Progenitor cell of endocrine pancreas (in vitro differentiated cells): ENCODE data around the gene ADSS1. TPM values are rescaled to one million over a fixed set of nuclear protein-coding genes. Genes with fewer than 3 reads are reported as not detected.

Source experiments
- DNase-seq: peaks from one replicate; pipeline ENCODE4 v3.0.0; 2021; ENCODE audit warnings: low spot score; ENCODE audit not compliant: unreplicated experiment
- H3K27ac Mint-ChIP-seq: 2 replicates; pipeline ENCODE4 v1.8.0; 2021; ENCODE audit warnings: mild to moderate bottlenecking, moderate library complexity, mixed read lengths
- H3K27me3 Mint-ChIP-seq: 2 replicates; pipeline ENCODE4 v1.8.0; 2021; ENCODE audit warnings: mixed read lengths
- H3K36me3 Mint-ChIP-seq: 2 replicates; pipeline ENCODE4 v1.8.0; 2022; ENCODE audit warnings: mixed read lengths; ENCODE audit not compliant: insufficient read depth
- H3K4me1 Mint-ChIP-seq: 2 replicates; pipeline ENCODE4 v1.8.0; 2021; ENCODE audit warnings: low read depth, mixed read lengths
- H3K4me3 Mint-ChIP-seq: 2 replicates; pipeline ENCODE4 v1.8.0; 2021; ENCODE audit warnings: low read depth, mild to moderate bottlenecking, moderate library complexity, mixed read lengths
- H3K9me3 Mint-ChIP-seq: 2 replicates; pipeline ENCODE4 v1.8.0; 2021; ENCODE audit warnings: low read depth, mixed read lengths
- CTCF ChIP-seq: fragments of 200-600 bp; sonication (generic); IDR thresholded peaks from one replicate; pipeline ENCODE4 v1.5.0; 2021; ENCODE audit warnings: antibody characterized with exemption, mild to moderate bottlenecking; ENCODE audit not compliant: unreplicated experiment
- total RNA-seq: library from RNA; stranded (reverse); gene quantifications from 2 replicates; pipeline ENCODE4 v1.2.1, GENCODE V29; 2021

The ADSS1 gene
- total RNA-seq, 1 donor from 2014 or later, result 8.9 TPM

GRCh38 chr14:104698688-104699425 is 25.2 kb upstream of the ADSS1 start:
- Mint-ChIP-seq H3K9me3 (no peaks in the 10 kb centered on the region), H3K27ac (no peak overlapping the region), H3K27me3 (no peaks in the 10 kb centered on the region), H3K4me1 (no peaks in the 10 kb centered on the region), H3K36me3 (peaks cover 7% of the 10 kb centered on the region), H3K4me3 (no peak overlapping the region)
- no peak for TF ChIP-seq CTCF
- no peak for DNase-seq

GRCh38 chr14:104699426-104699748 is 24.6 kb upstream of the ADSS1 start:
- no peaks in the 10 kb centered on the region for H3K27me3 Mint-ChIP-seq
- peaks cover 13% of the 10 kb centered on the region for H3K36me3 Mint-ChIP-seq
- H3K4me1 Mint-ChIP-seq, result no peaks in the 10 kb centered on the region
- H3K27ac Mint-ChIP-seq, result no peak overlapping the region
- no peak for DNase-seq
- no peak for TF ChIP-seq CTCF
- H3K9me3 Mint-ChIP-seq, result no peaks in the 10 kb centered on the region
- H3K4me3 Mint-ChIP-seq, result no peak overlapping the region

DNA sequence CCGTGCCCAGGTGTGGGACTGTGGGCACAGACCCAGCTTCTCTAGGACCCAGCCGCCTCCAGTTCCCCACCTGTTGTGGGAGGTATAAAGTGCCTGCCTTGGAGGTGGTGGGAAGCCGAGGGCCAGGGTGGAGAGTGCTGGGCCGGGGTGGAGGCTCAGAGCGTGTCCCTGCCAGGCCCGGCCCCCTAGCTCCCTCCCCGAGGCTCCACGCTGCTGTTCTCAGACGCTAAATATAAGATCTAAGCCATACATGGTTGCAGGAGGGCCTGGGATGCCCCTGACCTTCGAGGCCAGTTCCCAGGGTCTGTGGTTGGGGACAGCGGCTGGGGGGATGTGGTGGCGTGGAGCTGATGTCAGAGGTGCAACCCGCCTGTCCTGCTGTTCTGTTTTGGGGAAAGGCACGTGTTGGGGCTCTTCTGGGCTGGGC is 23.8 kb upstream of the ADSS1 start:
- peaks cover 16% of the 10 kb centered on the region for H3K36me3 Mint-ChIP-seq
- no peaks in the 10 kb centered on the region for H3K27me3 Mint-ChIP-seq
- H3K4me1 Mint-ChIP-seq, result no peaks in the 10 kb centered on the region
- DNase-seq, result no peak
- TF ChIP-seq CTCF, result no peak
- H3K4me3 Mint-ChIP-seq, result no peak overlapping the region
- no peak overlapping the region for H3K27ac Mint-ChIP-seq
- H3K9me3 Mint-ChIP-seq, result no peaks in the 10 kb centered on the region

DNA sequence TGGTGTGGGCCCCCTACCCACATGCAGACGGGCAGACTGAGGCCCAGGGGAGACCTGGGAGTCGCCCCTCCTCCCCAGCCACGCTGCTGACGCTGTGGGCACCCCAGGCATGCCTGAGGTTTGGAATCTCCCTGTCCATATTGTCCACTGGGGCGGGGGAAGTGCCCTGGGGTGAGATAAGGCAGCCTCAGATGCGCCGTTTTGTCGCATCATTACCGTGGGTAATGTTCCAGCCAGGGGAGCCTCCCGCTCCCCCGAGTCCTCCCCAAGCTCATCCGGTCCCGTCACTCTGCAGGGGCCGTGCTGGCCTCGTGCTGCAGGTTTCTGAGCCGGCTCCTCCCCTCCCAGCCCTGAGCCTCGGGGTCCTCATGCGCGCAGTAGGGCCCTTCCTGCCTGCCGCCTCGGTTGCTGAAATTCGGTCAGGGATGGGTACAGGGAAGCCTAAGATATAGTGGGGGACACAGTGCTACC is 23.2 kb upstream of the ADSS1 start:
- DNase-seq, result no peak
- Mint-ChIP-seq H3K27me3 (no peaks in the 10 kb centered on the region), H3K4me3 (no peak overlapping the region), H3K4me1 (no peaks in the 10 kb centered on the region), H3K36me3 (peaks cover 16% of the 10 kb centered on the region), H3K9me3 (no peaks in the 10 kb centered on the region), H3K27ac (no peak overlapping the region)
- no peak for TF ChIP-seq CTCF

DNA sequence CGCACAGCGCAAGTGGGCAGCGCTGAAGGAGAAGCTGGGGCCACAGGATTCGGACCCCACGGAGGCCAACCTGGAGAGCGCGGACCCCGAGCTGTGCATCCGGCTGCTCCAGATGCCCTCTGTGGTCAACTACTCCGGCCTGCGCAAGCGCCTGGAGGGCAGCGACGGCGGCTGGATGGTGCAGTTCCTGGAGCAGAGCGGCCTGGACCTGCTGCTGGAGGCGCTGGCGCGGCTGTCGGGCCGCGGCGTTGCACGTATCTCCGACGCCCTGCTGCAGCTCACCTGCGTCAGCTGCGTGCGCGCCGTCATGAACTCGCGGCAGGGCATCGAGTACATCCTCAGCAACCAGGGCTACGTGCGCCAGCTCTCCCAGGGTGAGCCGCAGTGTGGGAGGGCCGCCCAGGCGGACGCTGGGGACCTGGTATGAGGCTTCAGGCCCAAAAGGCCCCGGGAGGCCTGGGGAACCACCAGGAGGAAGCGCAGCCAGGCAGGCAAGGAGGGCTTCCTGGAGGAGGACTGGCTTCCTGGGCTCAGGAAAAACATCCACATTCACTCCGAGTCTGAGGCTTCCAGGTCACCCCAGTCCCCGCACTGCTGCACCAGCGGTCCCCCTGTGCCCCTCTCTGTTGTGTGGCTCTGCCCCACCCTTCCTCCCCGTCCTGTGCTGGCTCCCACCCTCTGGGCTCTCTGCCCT is 22.5 kb upstream of the ADSS1 start:
- no peaks in the 10 kb centered on the region for H3K27me3 Mint-ChIP-seq
- H3K36me3 Mint-ChIP-seq, result peaks cover 13% of the 10 kb centered on the region
- H3K4me3 Mint-ChIP-seq, result no peak overlapping the region
- TF ChIP-seq CTCF, result no peak
- H3K27ac Mint-ChIP-seq, result no peak overlapping the region
- no peaks in the 10 kb centered on the region for H3K4me1 Mint-ChIP-seq
- H3K9me3 Mint-ChIP-seq, result no peaks in the 10 kb centered on the region
- DNase-seq, result no peak
